Neutrophil (primary cell): ENCODE data around the gene STUM.
"Not testable (repeated sequence)": the region's sequence is repeated elsewhere in the genome, so short reads cannot be mapped to it uniquely, and the experiment has no call there.

Source experiments
- H3K27ac ChIP-seq: fragments of 200-600 bp; sonication (generic); 2 replicates; pipeline ENCODE4 v1.5.1; 2016; ENCODE audit warnings: mild to moderate bottlenecking, moderate library complexity
- H3K27me3 ChIP-seq: fragments of 200-600 bp; sonication (generic); 2 replicates; pipeline ENCODE4 v1.6.0; 2016; ENCODE audit warnings: mild to moderate bottlenecking
- H3K36me3 ChIP-seq: fragments of 200-600 bp; sonication (generic); 2 replicates; pipeline ENCODE4 v1.5.1; 2017
- H3K4me1 ChIP-seq, 2 experiments: fragments of 200-600 bp in 1 of 2; sonication (generic) in 1 of 2; 1 replicate in 1 of 2; 2 replicates in 1 of 2; pipeline versions ENCODE4 v1.5.1 to v1.6.1; 2013 to 2016; ENCODE audit warnings: low read depth in 1 of 2, low read length in 1 of 2, mild to moderate bottlenecking in 1 of 2, moderate library complexity in 1 of 2; ENCODE audit not compliant: control insufficient read depth in 1 of 2, insufficient read depth in 1 of 2
- H3K4me3 ChIP-seq, 2 experiments: fragments of 200-600 bp in 1 of 2; sonication (generic) in 1 of 2; 1 replicate in 1 of 2; 2 replicates in 1 of 2; pipeline ENCODE4 v1.5.1; 2013 to 2016; ENCODE audit warnings: low read depth in 1 of 2, low read length in 1 of 2, mild to moderate bottlenecking in 1 of 2, moderate library complexity in 1 of 2
- H3K9me3 ChIP-seq: fragments of 200-600 bp; sonication (generic); 2 replicates; pipeline ENCODE4 v1.5.1; 2016
- TF ChIP-seq, protein P1 (sequence below): fragments of 200-600 bp; sonication (generic); IDR thresholded peaks from 2 replicates; pipeline ENCODE4 v1.5.1; 2016; ENCODE audit warnings: antibody characterized with exemption

STUM gene

DNA sequence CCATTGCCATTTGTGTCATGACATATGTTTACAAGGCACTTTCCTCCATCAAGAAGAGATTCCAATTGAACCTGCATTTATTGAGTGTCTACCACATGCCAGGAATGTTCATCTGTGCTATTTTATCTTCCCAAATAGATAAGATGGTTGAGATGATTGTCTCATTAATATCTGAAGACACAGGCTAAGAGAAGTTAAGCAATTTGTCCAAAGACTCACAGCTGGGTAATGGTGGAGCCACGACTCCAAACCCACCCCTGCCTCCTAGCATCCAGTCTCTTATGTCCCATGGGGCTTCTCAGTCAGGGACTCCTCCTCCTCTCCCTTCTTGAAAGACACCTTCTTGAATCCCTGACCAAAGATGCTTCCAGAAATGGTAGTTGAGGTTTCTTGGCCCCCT, 68.1 kb downstream of the STUM start:
- TF ChIP-seq, protein P1, sequence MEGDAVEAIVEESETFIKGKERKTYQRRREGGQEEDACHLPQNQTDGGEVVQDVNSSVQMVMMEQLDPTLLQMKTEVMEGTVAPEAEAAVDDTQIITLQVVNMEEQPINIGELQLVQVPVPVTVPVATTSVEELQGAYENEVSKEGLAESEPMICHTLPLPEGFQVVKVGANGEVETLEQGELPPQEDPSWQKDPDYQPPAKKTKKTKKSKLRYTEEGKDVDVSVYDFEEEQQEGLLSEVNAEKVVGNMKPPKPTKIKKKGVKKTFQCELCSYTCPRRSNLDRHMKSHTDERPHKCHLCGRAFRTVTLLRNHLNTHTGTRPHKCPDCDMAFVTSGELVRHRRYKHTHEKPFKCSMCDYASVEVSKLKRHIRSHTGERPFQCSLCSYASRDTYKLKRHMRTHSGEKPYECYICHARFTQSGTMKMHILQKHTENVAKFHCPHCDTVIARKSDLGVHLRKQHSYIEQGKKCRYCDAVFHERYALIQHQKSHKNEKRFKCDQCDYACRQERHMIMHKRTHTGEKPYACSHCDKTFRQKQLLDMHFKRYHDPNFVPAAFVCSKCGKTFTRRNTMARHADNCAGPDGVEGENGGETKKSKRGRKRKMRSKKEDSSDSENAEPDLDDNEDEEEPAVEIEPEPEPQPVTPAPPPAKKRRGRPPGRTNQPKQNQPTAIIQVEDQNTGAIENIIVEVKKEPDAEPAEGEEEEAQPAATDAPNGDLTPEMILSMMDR, result no peak
- Histone ChIP-seq H3K27ac (no peak overlapping the region), H3K36me3 (no peaks in the 10 kb centered on the region), H3K27me3 (no peaks in the 10 kb centered on the region), H3K4me1 (no peaks in the 10 kb centered on the region), H3K9me3 (no peaks in the 10 kb centered on the region), H3K4me3 (no peak overlapping the region)

DNA sequence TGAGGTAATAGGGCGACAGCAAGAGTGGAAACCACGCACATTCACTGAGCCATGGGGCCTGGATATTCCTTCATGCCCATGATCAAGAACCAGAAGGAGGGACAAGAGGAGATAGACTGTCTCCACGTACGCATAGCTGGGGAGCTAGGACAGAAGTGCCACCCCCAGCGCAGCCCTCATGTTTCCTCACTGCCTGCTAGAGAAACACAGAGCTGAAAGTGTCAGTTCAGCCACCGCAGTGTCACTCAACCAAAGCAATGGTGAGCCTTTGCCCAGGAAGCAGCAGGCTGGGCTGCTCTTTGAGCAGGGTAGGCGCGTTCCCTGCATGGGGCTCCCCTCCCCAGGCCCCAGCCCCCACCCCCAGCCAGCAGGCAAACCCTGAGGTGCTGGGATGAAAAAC, 68.5 kb downstream of the STUM start:
- TF ChIP-seq, protein P1, result no peak
- no peak overlapping the region for H3K4me3 ChIP-seq
- H3K27me3 ChIP-seq, result no peaks in the 10 kb centered on the region
- H3K36me3 ChIP-seq, result no peaks in the 10 kb centered on the region
- no peak overlapping the region for H3K27ac ChIP-seq
- H3K9me3 ChIP-seq, result no peaks in the 10 kb centered on the region
- no peaks in the 10 kb centered on the region for H3K4me1 ChIP-seq

DNA sequence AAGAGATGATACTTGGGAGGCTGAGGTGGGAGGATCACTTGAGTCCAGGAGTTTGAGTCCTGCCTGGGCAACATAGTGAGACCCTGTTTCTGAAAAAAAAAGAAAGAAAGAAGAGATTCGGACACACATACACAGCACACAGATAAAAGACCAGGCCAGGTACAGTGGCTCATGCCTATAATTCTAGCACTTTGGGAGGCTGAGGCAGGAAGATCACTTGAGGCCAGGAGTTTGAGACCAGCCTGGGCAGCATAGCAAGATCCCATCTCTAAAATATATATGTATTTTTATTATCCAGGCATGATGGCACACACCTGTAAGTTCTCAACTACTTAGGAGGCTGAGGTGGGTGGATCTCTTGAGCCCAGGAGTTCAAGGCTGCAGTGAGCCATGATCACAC, 69.2 kb downstream of the STUM start:
- H3K4me1 ChIP-seq, H3K27me3 ChIP-seq, H3K4me3 ChIP-seq, H3K27ac ChIP-seq, H3K36me3 ChIP-seq, H3K9me3 ChIP-seq: not testable (repeated sequence)

DNA sequence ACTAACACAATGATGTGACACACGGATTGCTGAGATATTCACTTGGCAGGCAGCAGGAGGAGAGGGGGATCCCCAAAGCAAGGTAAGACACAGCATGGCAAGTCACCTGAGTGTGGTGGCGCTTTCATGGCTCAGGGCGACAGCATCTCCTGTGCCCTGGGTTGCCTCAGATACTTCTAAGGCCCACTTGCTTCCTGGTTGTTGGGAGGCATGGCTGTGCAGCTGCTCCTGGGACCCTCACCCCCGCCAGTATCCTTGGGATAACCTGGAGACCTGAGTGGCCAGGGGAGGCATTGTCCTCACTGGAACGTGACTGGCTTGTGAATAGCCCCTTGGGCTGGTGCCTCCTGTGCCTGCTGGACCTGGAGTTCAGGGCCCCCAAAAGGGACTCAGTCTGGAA, 69.8 kb downstream of the STUM start:
- no peak overlapping the region for H3K4me3 ChIP-seq
- no peaks in the 10 kb centered on the region for H3K4me1 ChIP-seq
- no peaks in the 10 kb centered on the region for H3K36me3 ChIP-seq
- TF ChIP-seq, protein P1, result no peak
- H3K9me3 ChIP-seq, result no peaks in the 10 kb centered on the region
- H3K27ac ChIP-seq, result no peak overlapping the region
- no peaks in the 10 kb centered on the region for H3K27me3 ChIP-seq

DNA sequence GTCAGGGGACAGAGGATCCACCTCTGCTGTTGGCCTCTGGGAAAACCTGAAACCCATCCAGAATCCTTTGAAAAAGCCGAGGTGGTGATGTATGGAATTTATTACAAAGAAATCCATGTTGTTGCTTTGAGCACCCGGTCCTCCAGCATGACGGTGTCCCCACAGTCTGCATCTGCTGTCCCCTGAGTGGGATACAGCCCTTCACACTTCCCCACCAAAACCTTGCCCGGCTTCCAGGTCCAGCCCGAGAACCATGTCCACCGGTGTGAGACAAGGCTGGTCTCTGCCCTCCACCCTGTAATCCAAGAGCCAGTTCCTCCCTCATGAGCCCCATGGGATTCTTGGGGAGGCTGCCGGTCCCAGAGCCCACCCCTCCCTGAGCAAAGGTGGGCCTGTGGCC, 70.5 kb downstream of the STUM start:
- Histone ChIP-seq H3K36me3 (no peaks in the 10 kb centered on the region), H3K4me3 (no peak overlapping the region), H3K27ac (no peak overlapping the region), H3K4me1 (no peaks in the 10 kb centered on the region), H3K9me3 (no peaks in the 10 kb centered on the region), H3K27me3 (no peaks in the 10 kb centered on the region)
- TF ChIP-seq, protein P1, result no peak

DNA sequence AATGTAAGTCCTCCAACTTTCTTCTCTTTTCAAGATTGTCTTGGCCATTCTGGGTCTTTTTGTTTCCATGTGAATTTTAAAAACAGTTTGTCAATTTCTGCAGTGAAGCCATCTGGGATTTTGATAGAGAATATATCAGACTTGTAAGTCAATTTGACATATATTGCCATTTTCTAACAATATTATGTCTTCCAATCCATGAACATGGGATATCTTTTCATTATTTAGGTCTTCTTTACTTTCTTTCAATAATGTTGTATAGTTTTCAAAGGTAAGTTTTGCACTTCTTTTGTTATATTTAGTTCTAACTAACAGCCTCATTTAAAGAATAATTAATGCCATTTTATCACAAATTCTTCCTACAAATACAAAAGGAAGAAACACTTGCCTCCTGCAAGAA, 73.4 kb downstream of the STUM start:
- Histone ChIP-seq H3K9me3 (no peaks in the 10 kb centered on the region), H3K4me1 (peaks cover 3 to 6% of the 10 kb centered on the region in 2 experiments), H3K27ac (no peak overlapping the region), H3K36me3 (no peaks in the 10 kb centered on the region), H3K4me3 (no peak overlapping the region), H3K27me3 (peaks cover 8% of the 10 kb centered on the region)
- TF ChIP-seq, protein P1, result no peak
